GM23248 (cell line): ENCODE data around the gene RIMS1. TPM values are rescaled to one million over a fixed set of nuclear protein-coding genes. Genes with fewer than 3 reads are reported as not detected.
A peak's percentile ranks its signal among the peaks of the same experiment; 100 is the strongest.

Experiments used
- DNase-seq: peaks from one replicate; pipeline ENCODE4 v3.0.0-alpha.2; 2015
- H2AFZ ChIP-seq: fragments of 200-600 bp; sonication (generic); 2 replicates; pipeline ENCODE4 v1.6.1; 2016; ENCODE audit warnings: antibody characterized with exemption
- H3F3A ChIP-seq: fragments of 200-600 bp; sonication (generic); 2 replicates; pipeline ENCODE4 v1.6.1; 2016; ENCODE audit warnings: mild to moderate bottlenecking, antibody characterized with exemption, mixed run types; ENCODE audit not compliant: insufficient read depth
- H3K27ac ChIP-seq: fragments of 200-600 bp; sonication (generic); 2 replicates; pipeline ENCODE4 v1.5.1; 2016; ENCODE audit warnings: mild to moderate bottlenecking
- H3K27me3 ChIP-seq: fragments of 200-600 bp; sonication (generic); replicated peaks from 2 replicates; pipeline ENCODE4 v1.6.1; 2016; ENCODE audit warnings: mild to moderate bottlenecking; ENCODE audit not compliant: insufficient read depth
- H3K36me3 ChIP-seq: fragments of 200-600 bp; sonication (generic); 2 replicates; pipeline ENCODE4 v1.6.1; 2016; ENCODE audit warnings: low read depth, mild to moderate bottlenecking
- H3K4me1 ChIP-seq: fragments of 200-600 bp; sonication (generic); 2 replicates; pipeline ENCODE4 v1.6.1; 2016; ENCODE audit warnings: mild to moderate bottlenecking; ENCODE audit not compliant: insufficient read depth
- H3K4me2 ChIP-seq: fragments of 200-600 bp; sonication (generic); one replicate; pipeline ENCODE4 v1.6.1; 2016; ENCODE audit warnings: mild to moderate bottlenecking; ENCODE audit not compliant: unreplicated experiment
- H3K4me3 ChIP-seq: fragments of 200-600 bp; sonication (generic); 2 replicates; pipeline ENCODE4 v1.5.1; 2016; ENCODE audit warnings: mild to moderate bottlenecking
- H3K79me2 ChIP-seq: fragments of 200-600 bp; sonication (generic); 2 replicates; pipeline ENCODE4 v1.6.1; 2016; ENCODE audit warnings: mild to moderate bottlenecking; ENCODE audit not compliant: insufficient read depth
- H3K9ac ChIP-seq: fragments of 200-600 bp; sonication (generic); 2 replicates; pipeline ENCODE4 v1.6.1; 2016; ENCODE audit warnings: mild to moderate bottlenecking
- H3K9me2 ChIP-seq: fragments of 200-600 bp; sonication (generic); 2 replicates; pipeline ENCODE4 v1.6.1; 2016; ENCODE audit warnings: mixed run types, mild to moderate bottlenecking, moderate library complexity; ENCODE audit not compliant: insufficient read depth
- H3K9me3 ChIP-seq: fragments of 200-600 bp; sonication (generic); one replicate; pipeline ENCODE4 v1.6.1; 2017; ENCODE audit warnings: low read depth
- H4K20me1 ChIP-seq: fragments of 200-600 bp; sonication (generic); 2 replicates; pipeline ENCODE4 v1.6.0; 2016; ENCODE audit not compliant: insufficient read depth
- EZH2 ChIP-seq: fragments of 200-600 bp; sonication (generic); IDR thresholded peaks from 2 replicates; pipeline ENCODE4 v1.6.1; 2018; ENCODE audit warnings: antibody characterized with exemption, mild to moderate bottlenecking; ENCODE audit not compliant: insufficient read depth, poor library complexity, severe bottlenecking
- EZH2phosphoT487 ChIP-seq: fragments of 200-600 bp; sonication (generic); IDR thresholded peaks from 2 replicates; pipeline ENCODE4 v1.6.1; 2018; ENCODE audit warnings: antibody characterized with exemption, moderate library complexity, mild to moderate bottlenecking, low read depth; ENCODE audit not compliant: insufficient read depth
- WGBS, 2 experiments: methylation state at CpG; one replicate each; pipeline ENCODE4 v1.1.6; 2015 to 2017; ENCODE audit warnings: low lambda C conversion rate in 2 of 2, low coverage in 1 of 2; ENCODE audit errors: missing lambda C conversion rate in 2 of 2; 5-methylcytosine and 5-hydroxymethylcytosine counted together
- in situ Hi-C: fragments of 300-500 bp; cut with MboI; formaldehyde crosslinking; loops from 2 replicates; pipeline ENCODE4 v1.15.0; 2020
- polyA plus RNA-seq: library from polyadenylated mRNA; unstranded; fragments of >200 nt; fragmentation: Nextera tagmentation; extraction: Ambion mirVana; gene quantifications from 2 replicates; pipeline ENCODE4 v1.2.1, GENCODE V29; 2016
- total RNA-seq: library from RNA; depleted of rRNA; stranded (reverse); fragments of >200 nt; shearing (Covaris generic); gene quantifications from 2 replicates; pipeline ENCODE4 v1.2.3, GENCODE V29; 2014

The RIMS1 gene
- total and polyA plus RNA-seq, 2 experiments from 2014 or later = 1.8 to 10.6 TPM

DNA sequence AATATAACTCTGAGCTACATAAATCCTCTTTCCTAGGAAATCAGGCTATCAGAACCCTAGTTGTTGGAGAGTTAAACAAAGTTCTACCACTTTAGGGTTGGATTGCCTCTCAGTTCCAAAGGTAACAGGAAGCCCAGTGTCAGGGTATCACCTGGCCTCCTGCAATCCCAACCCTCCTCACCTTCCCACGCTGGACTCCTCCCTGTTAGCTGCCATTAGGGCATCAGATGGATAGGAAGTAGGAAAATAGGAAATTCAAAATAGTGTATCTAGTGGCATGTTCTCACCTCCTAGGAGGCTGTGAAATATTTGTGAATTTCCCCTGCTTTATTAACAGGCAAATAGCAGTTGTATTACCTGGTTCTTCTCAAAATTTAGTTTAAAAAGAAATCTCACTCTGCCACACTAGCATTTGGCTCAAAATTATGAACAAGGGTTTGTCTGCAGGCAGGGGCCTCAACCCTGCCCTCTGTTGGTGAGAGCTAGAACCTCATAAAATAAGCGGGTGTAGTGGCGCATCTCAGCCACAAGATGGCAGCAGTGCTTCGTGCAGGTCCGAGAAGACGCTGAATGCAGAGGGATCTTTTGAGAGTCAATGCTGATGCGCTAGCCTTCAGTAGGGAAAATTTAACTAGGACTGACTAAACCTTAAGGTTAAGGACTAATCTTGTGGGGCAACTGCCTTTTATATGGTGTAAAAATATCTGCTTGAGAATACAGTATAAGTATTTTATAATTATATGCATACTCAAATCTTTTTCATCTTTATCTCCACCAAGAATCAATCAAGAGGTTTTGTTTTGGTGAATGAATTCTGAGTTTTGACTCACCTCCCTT is 525.7 kb downstream of the RIMS1 start:
- peak; percentile 83 for DNase-seq
- peak overlapping the region; percentile 12; the same call in 1 of the 2 replicates for H2AFZ ChIP-seq
- H3K9me3 ChIP-seq = no peaks in the 10 kb centered on the region
- H3K4me2 ChIP-seq = no peak overlapping the region
- H3K27me3 ChIP-seq = no peaks in the 10 kb centered on the region
- in situ Hi-C loops = loop anchor here (10.0 kb wide), 2 partner anchors 173 to 773 kb away; no protein-coding TSS in a partner anchor
- 5 to 6% methylated on average over 7 of the region's 7 CpGs for WGBS, 2 experiments
- H3K27ac ChIP-seq = no peak overlapping the region
- no peaks in the 10 kb centered on the region for H3K36me3 ChIP-seq
- TF ChIP-seq EZH2 = no peak
- no peak for TF ChIP-seq EZH2phosphoT487
- peaks cover 19% of the 10 kb centered on the region for H3K4me1 ChIP-seq
- H4K20me1 ChIP-seq = no peaks in the 10 kb centered on the region
- H3K9ac ChIP-seq = no peak overlapping the region
- H3K4me3 ChIP-seq = no peak overlapping the region
- no peaks in the 10 kb centered on the region for H3K79me2 ChIP-seq
- peaks cover 7% of the 10 kb centered on the region; the same call in 1 of the 2 replicates for H3F3A ChIP-seq
- H3K9me2 ChIP-seq = no peaks in the 10 kb centered on the region

DNA sequence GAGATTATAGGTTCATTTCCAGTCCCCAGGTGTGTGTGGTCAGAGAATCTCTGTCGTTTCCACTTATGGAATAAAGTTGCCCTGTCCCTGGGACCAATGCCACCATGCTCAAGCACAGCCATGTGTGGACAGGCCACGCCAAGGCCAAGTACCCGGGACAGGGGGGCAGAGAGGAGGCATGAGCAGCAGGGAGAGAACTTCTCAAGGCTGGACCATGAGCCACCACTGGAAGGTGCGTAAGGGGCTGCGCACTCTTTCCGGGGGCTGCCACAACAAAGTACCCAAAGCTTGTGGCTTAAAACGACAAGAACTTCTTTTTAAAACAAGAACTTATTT is 526.3 kb downstream of the RIMS1 start:
- Histone ChIP-seq H3K9me3 (no peaks in the 10 kb centered on the region), H3K79me2 (no peaks in the 10 kb centered on the region), H3K36me3 (no peaks in the 10 kb centered on the region), H2AFZ (no peak overlapping the region), H3K4me2 (no peak overlapping the region), H3F3A (peaks cover 13% of the 10 kb centered on the region), H3K27ac (no peak overlapping the region), H3K9ac (no peak overlapping the region), H3K4me1 (peaks cover 22% of the 10 kb centered on the region), H3K27me3 (no peaks in the 10 kb centered on the region), H3K4me3 (no peak overlapping the region), H4K20me1 (no peaks in the 10 kb centered on the region), H3K9me2 (no peaks in the 10 kb centered on the region)
- no peak for DNase-seq
- in situ Hi-C loops = loop anchor here (10.0 kb wide), 2 partner anchors 172 to 772 kb away; no protein-coding TSS in a partner anchor
- 74 to 76% methylated on average over 7 of the region's 7 CpGs for WGBS, 2 experiments
- TF ChIP-seq EZH2phosphoT487 = no peak
- TF ChIP-seq EZH2 = no peak

DNA sequence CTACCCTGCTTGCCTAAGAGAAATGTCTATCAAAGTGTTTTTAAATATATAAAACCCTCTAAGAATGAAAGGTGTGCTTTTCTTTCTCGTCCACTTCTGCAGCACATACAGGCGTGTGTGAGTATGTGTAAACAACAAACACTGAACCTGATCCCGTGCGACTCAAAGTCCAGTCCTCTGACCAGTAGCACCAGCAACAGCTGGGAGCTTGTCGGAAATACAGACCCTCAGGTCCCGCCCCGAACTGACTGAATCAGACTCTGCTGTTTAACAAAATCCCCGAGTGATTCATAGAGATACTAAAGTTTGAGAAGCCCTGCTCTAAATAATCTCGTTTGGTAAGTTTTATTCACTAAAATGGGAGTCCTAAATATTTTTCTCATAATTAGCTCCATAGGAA is 527.5 kb downstream of the RIMS1 start:
- no peak overlapping the region for H3K27ac ChIP-seq
- H3K27me3 ChIP-seq = no peaks in the 10 kb centered on the region
- H3K4me3 ChIP-seq = no peak overlapping the region
- 58 to 61% methylated on average over 9 of the region's 9 CpGs for WGBS, 2 experiments
- no peaks in the 10 kb centered on the region for H3K79me2 ChIP-seq
- DNase-seq = peak; percentile 44
- H3K9me3 ChIP-seq = no peaks in the 10 kb centered on the region
- no peak overlapping the region for H3K4me2 ChIP-seq
- H3K9ac ChIP-seq = no peak overlapping the region
- no peaks in the 10 kb centered on the region for H3K9me2 ChIP-seq
- no peaks in the 10 kb centered on the region for H3K36me3 ChIP-seq
- in situ Hi-C loops = loop anchor here (10.0 kb wide), 2 partner anchors 171 to 771 kb away; no protein-coding TSS in a partner anchor
- H2AFZ ChIP-seq = peak overlapping the region; percentile 31
- TF ChIP-seq EZH2phosphoT487 (no peak), EZH2 (no peak)
- peaks cover 21% of the 10 kb centered on the region for H3F3A ChIP-seq
- peaks cover 34% of the 10 kb centered on the region for H3K4me1 ChIP-seq
- H4K20me1 ChIP-seq = no peaks in the 10 kb centered on the region

DNA sequence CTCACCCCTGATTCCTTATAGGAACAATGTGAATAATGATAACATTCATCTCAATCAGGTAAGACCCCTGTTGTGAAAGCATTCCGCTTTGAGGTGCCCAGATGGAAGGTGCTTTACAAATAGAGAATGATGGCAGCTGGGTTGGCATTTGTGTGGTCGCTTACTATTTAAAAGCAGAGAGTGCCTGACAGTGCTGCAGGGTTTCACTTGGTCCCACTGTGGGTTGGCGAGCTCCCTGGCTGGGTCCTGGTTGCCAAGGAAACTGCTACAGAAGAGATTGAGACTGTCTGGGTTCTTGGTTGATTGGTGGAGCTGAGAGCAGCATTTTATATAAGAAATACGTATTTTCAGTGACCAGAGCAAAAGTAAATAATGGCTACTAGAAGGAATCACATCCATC is 528.3 kb downstream of the RIMS1 start:
- in situ Hi-C loops = loop anchor here (10.0 kb wide), 2 partner anchors 170 to 770 kb away; no protein-coding TSS in a partner anchor
- no peaks in the 10 kb centered on the region for H3K79me2 ChIP-seq
- peaks cover 39% of the 10 kb centered on the region for H3K4me1 ChIP-seq
- H4K20me1 ChIP-seq = no peaks in the 10 kb centered on the region
- H3K9me2 ChIP-seq = no peaks in the 10 kb centered on the region
- no peak overlapping the region for H3K27ac ChIP-seq
- peaks cover 26% of the 10 kb centered on the region for H3F3A ChIP-seq
- WGBS, 2 experiments = 83 to 84% methylated on average over 4 of the region's 4 CpGs
- no peak overlapping the region for H3K9ac ChIP-seq
- no peak overlapping the region for H3K4me2 ChIP-seq
- no peaks in the 10 kb centered on the region for H3K36me3 ChIP-seq
- no peaks in the 10 kb centered on the region for H3K27me3 ChIP-seq
- no peak overlapping the region for H3K4me3 ChIP-seq
- DNase-seq = no peak
- no peak overlapping the region; the same call in 1 of the 2 replicates for H2AFZ ChIP-seq
- no peaks in the 10 kb centered on the region for H3K9me3 ChIP-seq
- TF ChIP-seq EZH2phosphoT487 (no peak), EZH2 (no peak)
